Measurements from ENCODE around the gene AFF3. TPM values are rescaled to one million over a fixed set of nuclear protein-coding genes. Genes with fewer than 3 reads are reported as not detected.

The AFF3 gene
- total and polyA plus RNA-seq, 2 of the 8 experiments (the other 6 are each of a cell fraction or from before 2014, with no cell fraction given): 0.27 to 3.0 TPM

DNA sequence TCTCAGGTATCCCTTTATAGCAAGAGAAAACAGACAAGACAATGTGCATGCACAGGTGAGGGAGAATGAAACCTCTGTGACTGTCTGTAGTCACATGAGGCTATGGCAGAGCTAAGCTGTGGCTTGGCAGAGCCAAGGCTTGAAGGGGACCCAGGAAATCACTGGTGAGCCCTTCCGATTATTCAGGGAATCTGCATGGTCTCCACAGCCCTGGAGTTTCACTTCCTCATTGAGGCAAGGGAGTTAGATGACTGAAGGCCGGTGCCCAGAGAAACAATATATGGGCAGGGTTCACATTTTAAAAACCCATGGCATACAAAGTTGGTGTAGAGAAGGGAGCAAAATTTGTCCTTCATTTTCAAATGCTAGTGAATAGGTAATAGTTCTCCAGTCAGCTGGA, 508.2 kb downstream of the AFF3 start (continued):
- TF ChIP-seq KDM5A (IDR thresholded peaks at IDR 0.05; ENCODE audit: low read length) (no peak), CTBP2 (IDR thresholded peaks at IDR 0.05; ENCODE audit: borderline replicate concordance, insufficient read depth, insufficient read length, low read length) (no peak), TAF1 (IDR thresholded peaks at IDR 0.05; ENCODE audit: low read depth, low read length) (no peak), SP2 (IDR thresholded peaks at IDR 0.05; ENCODE audit: low read length) (no peak)
- TF ChIP-seq, protein P1, sequence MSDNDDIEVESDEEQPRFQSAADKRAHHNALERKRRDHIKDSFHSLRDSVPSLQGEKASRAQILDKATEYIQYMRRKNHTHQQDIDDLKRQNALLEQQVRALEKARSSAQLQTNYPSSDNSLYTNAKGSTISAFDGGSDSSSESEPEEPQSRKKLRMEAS (IDR thresholded peaks at IDR 0.05): no peak
- TF ChIP-seq, protein P2, sequence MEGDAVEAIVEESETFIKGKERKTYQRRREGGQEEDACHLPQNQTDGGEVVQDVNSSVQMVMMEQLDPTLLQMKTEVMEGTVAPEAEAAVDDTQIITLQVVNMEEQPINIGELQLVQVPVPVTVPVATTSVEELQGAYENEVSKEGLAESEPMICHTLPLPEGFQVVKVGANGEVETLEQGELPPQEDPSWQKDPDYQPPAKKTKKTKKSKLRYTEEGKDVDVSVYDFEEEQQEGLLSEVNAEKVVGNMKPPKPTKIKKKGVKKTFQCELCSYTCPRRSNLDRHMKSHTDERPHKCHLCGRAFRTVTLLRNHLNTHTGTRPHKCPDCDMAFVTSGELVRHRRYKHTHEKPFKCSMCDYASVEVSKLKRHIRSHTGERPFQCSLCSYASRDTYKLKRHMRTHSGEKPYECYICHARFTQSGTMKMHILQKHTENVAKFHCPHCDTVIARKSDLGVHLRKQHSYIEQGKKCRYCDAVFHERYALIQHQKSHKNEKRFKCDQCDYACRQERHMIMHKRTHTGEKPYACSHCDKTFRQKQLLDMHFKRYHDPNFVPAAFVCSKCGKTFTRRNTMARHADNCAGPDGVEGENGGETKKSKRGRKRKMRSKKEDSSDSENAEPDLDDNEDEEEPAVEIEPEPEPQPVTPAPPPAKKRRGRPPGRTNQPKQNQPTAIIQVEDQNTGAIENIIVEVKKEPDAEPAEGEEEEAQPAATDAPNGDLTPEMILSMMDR (IDR thresholded peaks at IDR 0.05; ENCODE audit: control extremely low read depth in 1 of 3, insufficient read depth in 1 of 3, low read depth in 1 of 3, low read length in 3 of 3): no peak
